ENCODE results near the gene AADAT. TPM values are rescaled to one million over a fixed set of nuclear protein-coding genes. Genes with fewer than 3 reads are reported as not detected.

Gene AADAT
- total RNA-seq, 4 donors from 2014 or later: 0.86 to 0.98 (median 0.97) TPM; not detected in 1

DNA sequence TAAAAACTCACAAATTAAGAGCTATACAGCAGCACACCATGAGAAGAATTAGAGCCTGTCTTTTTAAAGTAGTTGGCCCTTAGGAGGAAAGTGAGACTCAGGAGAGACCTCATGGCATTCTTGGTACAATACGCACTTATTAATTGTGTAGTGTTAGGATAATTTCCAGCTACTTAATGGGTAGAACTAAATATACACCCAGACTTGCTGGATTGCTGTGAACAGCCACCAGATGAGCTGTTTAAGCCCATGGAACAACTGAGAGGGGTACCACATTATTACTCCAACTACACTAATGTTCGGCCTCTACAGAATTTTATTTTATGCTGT lies 77.2 kb downstream of the AADAT start:
- no peaks in the 10 kb centered on the region for H3K36me3 ChIP-seq

DNA sequence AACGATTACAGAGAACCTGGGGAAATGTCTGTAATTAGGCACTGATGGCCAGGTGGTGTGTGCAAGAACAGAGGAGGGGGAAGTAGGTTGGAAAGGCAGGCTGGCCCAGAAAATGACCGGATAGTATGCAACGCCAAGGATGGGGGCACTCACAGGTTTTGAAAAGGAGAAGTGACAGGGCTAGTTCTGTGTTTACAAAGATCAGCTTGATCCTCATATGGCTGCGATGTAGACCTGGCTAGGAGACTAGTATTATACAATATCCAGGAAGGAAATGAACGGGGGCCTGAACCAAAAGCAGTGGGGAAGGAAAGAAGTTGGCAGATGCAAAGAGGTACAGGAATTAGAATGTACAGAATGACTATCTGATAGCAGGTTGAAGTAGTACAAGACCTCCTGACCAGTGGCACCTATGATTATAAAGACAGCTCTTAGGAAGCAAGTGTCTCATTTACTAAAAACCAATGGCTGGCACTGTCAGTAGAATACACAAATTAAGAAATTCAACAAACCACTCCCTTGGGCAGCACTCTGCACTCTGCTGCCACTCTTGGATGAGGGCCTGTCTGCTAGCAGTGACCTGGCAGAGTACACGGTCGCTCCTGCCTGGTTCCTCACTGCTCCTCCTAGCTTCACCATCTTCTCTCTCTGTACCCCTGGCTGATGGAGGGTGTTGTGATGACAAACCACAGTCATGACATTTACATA lies 77.7 kb downstream of the AADAT start:
- Histone ChIP-seq H3K27ac (peak overlapping the region; percentile 0), H3K4me3 (no peak overlapping the region), H3K9me3 (no peaks in the 10 kb centered on the region), H3K4me1 (peaks cover 29% of the 10 kb centered on the region), H3K36me3 (no peaks in the 10 kb centered on the region), H3K27me3 (no peaks in the 10 kb centered on the region)
- TF ChIP-seq POLR2AphosphoS5 (IDR thresholded peaks at IDR 0.05): no peak
- no peak for TF ChIP-seq POLR2A (IDR thresholded peaks at IDR 0.05)
- TF ChIP-seq EP300 (IDR thresholded peaks at IDR 0.05): no peak
- TF ChIP-seq, protein P1, sequence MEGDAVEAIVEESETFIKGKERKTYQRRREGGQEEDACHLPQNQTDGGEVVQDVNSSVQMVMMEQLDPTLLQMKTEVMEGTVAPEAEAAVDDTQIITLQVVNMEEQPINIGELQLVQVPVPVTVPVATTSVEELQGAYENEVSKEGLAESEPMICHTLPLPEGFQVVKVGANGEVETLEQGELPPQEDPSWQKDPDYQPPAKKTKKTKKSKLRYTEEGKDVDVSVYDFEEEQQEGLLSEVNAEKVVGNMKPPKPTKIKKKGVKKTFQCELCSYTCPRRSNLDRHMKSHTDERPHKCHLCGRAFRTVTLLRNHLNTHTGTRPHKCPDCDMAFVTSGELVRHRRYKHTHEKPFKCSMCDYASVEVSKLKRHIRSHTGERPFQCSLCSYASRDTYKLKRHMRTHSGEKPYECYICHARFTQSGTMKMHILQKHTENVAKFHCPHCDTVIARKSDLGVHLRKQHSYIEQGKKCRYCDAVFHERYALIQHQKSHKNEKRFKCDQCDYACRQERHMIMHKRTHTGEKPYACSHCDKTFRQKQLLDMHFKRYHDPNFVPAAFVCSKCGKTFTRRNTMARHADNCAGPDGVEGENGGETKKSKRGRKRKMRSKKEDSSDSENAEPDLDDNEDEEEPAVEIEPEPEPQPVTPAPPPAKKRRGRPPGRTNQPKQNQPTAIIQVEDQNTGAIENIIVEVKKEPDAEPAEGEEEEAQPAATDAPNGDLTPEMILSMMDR (IDR thresholded peaks at IDR 0.05): no peak
- 41% methylated on average over 7 of the region's 7 CpGs for WGBS
- DNase-seq (ENCODE audit: low spot score in 2 of 2): no peak

More for the DNA sequence above, 77.2 kb downstream of the AADAT start:
- Histone ChIP-seq H3K4me3 (no peak overlapping the region), H3K27ac (no peak overlapping the region), H3K4me1 (peaks cover 29% of the 10 kb centered on the region), H3K9me3 (no peaks in the 10 kb centered on the region), H3K27me3 (no peaks in the 10 kb centered on the region)
- TF ChIP-seq POLR2A (IDR thresholded peaks at IDR 0.05) (no peak), POLR2AphosphoS5 (IDR thresholded peaks at IDR 0.05) (no peak), EP300 (IDR thresholded peaks at IDR 0.05) (no peak)
- TF ChIP-seq, protein P1 (IDR thresholded peaks at IDR 0.05): no peak
- 81% methylated on average over 2 of the region's 2 CpGs for WGBS
- no peak for DNase-seq (ENCODE audit: low spot score in 2 of 2)

Other genes with a start within 250 kb of the AADAT start
- gene MFAP3L, start 63.6 kb downstream of the AADAT start, total RNA-seq: 10 to 100 TPM; 41.4 to 67.0 (median 58.9) TPM

All from suprapubic skin (tissue), 4 donors.